ENCODE results near the gene DGKZ. TPM values are rescaled to one million over a fixed set of nuclear protein-coding genes. Genes with fewer than 3 reads are reported as not detected.
A peak's percentile ranks its signal among the peaks of the same experiment; 100 is the strongest.
"Not testable (repeated sequence)": the region's sequence is repeated elsewhere in the genome, so short reads cannot be mapped to it uniquely, and the experiment has no call there.

The DGKZ gene
- total RNA-seq (10 to 100 TPM; 85.8 to 87.2 TPM), polyA plus RNA-seq (87.4 TPM)

DNA sequence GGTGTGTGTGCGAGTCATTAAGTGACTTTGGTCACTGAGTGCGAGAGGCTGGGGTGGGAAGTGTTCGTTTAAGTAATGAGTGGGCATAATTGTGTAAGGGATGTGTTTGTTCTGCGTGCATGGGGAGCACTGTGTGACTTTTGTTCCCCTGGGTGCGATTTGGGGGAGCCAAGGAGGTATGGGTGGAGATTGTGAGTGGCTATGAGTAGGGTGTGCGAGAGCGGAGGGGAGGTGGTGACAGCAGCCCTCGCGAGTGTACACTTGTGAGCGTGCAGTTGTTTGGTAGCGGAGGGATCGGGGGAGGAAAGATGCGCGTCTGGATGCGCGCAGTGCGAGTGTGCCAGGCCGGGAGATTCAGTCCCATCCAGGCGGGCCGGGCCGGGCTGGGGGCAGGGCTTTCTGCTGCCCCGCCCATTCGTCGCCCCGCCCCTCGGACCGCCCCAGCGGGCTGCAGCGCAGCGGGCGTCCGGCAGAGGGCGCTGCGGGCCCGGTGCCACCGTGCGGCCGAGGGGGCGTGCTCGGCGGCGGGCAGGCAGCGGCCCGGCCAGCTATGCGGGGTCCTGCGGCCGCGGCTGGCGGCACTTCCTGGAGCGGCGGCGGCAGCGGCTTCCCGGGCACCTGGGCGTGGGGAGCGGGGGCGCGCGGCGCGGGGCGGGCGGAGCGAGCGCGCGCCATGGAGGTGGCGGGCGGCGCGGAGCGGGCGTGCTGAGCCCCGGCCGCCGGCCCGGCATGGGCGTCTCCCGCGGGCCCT is at the start of gene DGKZ:
Gene DGKZ, plus strand, starts transcription at position 578 of the 751 bp plus-strand sequence. CDS start 197 bp downstream, outside the sequence.
- peak within 1 kb of the TSS; percentile 95 for H3K4me3 ChIP-seq (ENCODE audit: low read length)
- DNase-seq = peak; percentile 87 to 97 (median 93)
- Mint-ChIP-seq H3K4me1 (peaks cover 62 to 78% (median 69%) of the 10 kb centered on the region in 3 donors), H3K9me3 (no peaks in the 10 kb centered on the region), H3K27me3 (peaks cover 0 to 3% of the 10 kb centered on the region in 2 donors), H3K27ac (peak within 1 kb of the TSS; percentile 70 to 98 (median 94)), H3K4me3 (peak within 1 kb of the TSS; percentile 89 to 98 (median 96)), H3K36me3 (peaks cover 0 to 18% (median 0%) of the 10 kb centered on the region in 3 donors)
- peak within 1 kb of the TSS; percentile 63 for H3K27ac ChIP-seq (ENCODE audit: low read depth, low read length)
- POLR2A ChIA-PET = interaction anchor here (1.8 to 5.6 kb wide), 2 partner anchors 16 to 104 kb away, joined by 7 to 32 read pairs; no protein-coding TSS in a partner anchor
- H3K9me3 ChIP-seq (ENCODE audit: low read length) = no peaks in the 10 kb centered on the region
- H3K36me3 ChIP-seq (ENCODE audit: insufficient read depth, low read length) = no peaks in the 10 kb centered on the region
- H3K27me3 ChIP-seq (ENCODE audit: insufficient read depth, low read length, poor library complexity, severe bottlenecking) = no peaks in the 10 kb centered on the region
- peaks cover 80% of the 10 kb centered on the region for H3K4me1 ChIP-seq (ENCODE audit: insufficient read depth, low read length)
- CTCF ChIA-PET = interaction anchor here (0.6 to 18.1 kb wide), 7 partner anchors 11 to 110 kb away, joined by 3 to 358 read pairs (median 8); no protein-coding TSS in a partner anchor

GRCh38 chr11:46298699-46299433 is 48.4 kb upstream of the DGKZ start:
- peaks cover 9% of the 10 kb centered on the region for H3K4me1 ChIP-seq (ENCODE audit: insufficient read depth, low read length)
- H3K36me3 Mint-ChIP-seq = no peaks in the 10 kb centered on the region
- H3K27me3 ChIP-seq (ENCODE audit: insufficient read depth, low read length, poor library complexity, severe bottlenecking) = peaks cover 3% of the 10 kb centered on the region
- H3K27me3 Mint-ChIP-seq = peaks cover 16 to 28% of the 10 kb centered on the region in 2 donors
- no peaks in the 10 kb centered on the region for H3K9me3 ChIP-seq (ENCODE audit: low read length)
- no peak overlapping the region for H3K4me3 Mint-ChIP-seq
- H3K4me1 Mint-ChIP-seq = peaks cover 6 to 12% (median 8%) of the 10 kb centered on the region in 3 donors
- ChIA-PET POLR2A (no interaction called here), CTCF (interaction anchor here (1.3 kb wide), 1 partner anchor 54 kb away, joined by 3 read pairs; no protein-coding TSS in a partner anchor)
- DNase-seq = no peak
- no peaks in the 10 kb centered on the region for H3K9me3 Mint-ChIP-seq
- peak overlapping the region in 1 of 8 donors; percentile 6 for H3K27ac Mint-ChIP-seq
- H3K4me3 ChIP-seq (ENCODE audit: low read length) = no peak overlapping the region
- H3K27ac ChIP-seq (ENCODE audit: low read depth, low read length) = no peak overlapping the region
- no peaks in the 10 kb centered on the region for H3K36me3 ChIP-seq (ENCODE audit: insufficient read depth, low read length)

DNA sequence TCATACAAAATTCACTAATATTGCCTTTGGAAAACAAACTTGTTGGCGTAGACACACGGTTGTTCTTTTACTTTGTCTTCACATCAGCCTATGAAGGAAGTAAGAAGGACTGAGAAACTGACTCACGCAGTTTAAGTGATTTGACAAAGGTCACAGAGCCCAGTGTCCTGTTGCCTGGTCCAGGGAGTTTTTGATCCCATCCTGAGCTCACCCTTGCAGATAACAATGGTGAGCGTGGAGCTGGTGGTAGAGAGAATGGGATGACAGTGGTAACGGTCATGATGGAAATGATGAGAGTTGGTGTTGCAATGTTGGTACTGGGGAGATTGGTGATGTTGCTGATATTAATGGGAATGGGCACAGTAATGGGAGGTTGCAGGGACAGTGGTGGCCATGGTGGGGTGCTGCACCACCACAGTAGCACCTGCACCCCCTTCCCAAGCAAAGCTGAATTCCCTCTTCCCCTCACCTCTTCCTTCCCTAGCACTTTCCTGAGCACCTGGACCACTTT is 47.8 kb upstream of the DGKZ start:
- Histone ChIP-seq H3K36me3 (ENCODE audit: insufficient read depth, low read length) (no peaks in the 10 kb centered on the region), H3K4me3 (ENCODE audit: low read length) (no peak overlapping the region), H3K27ac (ENCODE audit: low read depth, low read length) (no peak overlapping the region), H3K9me3 (ENCODE audit: low read length) (no peaks in the 10 kb centered on the region), H3K4me1 (ENCODE audit: insufficient read depth, low read length) (peaks cover 9% of the 10 kb centered on the region), H3K27me3 (ENCODE audit: insufficient read depth, low read length, poor library complexity, severe bottlenecking) (peaks cover 3% of the 10 kb centered on the region)
- Mint-ChIP-seq H3K4me1 (peaks cover 6 to 12% (median 8%) of the 10 kb centered on the region in 3 donors), H3K27me3 (peaks cover 16 to 28% of the 10 kb centered on the region in 2 donors), H3K27ac (no peak overlapping the region), H3K9me3 (no peaks in the 10 kb centered on the region), H3K36me3 (no peaks in the 10 kb centered on the region), H3K4me3 (no peak overlapping the region)
- DNase-seq = no peak
- ChIA-PET CTCF (interaction anchor here (0.9 to 1.3 kb wide), 2 partner anchors 10 to 53 kb away, joined by 3 read pairs; no protein-coding TSS in a partner anchor), POLR2A (no interaction called here)

DNA sequence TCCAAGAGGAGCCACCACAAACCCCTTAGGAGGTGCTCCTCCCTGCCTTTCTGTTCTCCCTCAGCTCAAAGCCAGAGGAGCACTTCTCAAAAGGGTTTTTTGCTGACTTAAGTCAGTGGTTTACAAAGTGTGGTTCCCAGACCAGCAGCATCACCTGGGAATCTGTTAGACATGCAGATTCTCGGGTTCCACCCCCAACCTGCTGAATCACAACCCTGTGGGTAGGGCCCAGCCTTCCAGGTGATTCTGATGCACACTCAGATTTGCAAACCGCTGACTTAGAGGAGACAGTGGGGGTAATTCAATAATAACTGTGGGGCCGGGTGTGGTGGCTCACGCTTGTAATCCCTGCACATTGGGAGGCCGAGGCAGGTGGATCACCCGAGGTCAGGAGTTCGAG is 47.0 kb upstream of the DGKZ start:
- Histone ChIP-seq H3K4me3 (ENCODE audit: low read length) (no peak overlapping the region), H3K27ac (ENCODE audit: low read depth, low read length) (no peak overlapping the region), H3K9me3 (ENCODE audit: low read length) (no peaks in the 10 kb centered on the region), H3K27me3 (ENCODE audit: insufficient read depth, low read length, poor library complexity, severe bottlenecking) (peaks cover 3% of the 10 kb centered on the region), H3K4me1 (ENCODE audit: insufficient read depth, low read length) (peaks cover 4% of the 10 kb centered on the region), H3K36me3 (ENCODE audit: insufficient read depth, low read length) (no peaks in the 10 kb centered on the region)
- Mint-ChIP-seq H3K27me3 (peaks cover 16 to 28% of the 10 kb centered on the region in 2 donors), H3K4me1 (peaks cover 6 to 8% (median 7%) of the 10 kb centered on the region in 3 donors), H3K36me3 (no peaks in the 10 kb centered on the region), H3K27ac (peak overlapping the region in 1 of 8 donors; percentile 47), H3K9me3 (no peaks in the 10 kb centered on the region), H3K4me3 (no peak overlapping the region)
- ChIA-PET CTCF (interaction anchor here (0.9 kb wide), 1 partner anchor 9 kb away, joined by 3 read pairs; no protein-coding TSS in a partner anchor), POLR2A (no interaction called here)
- no peak for DNase-seq

DNA sequence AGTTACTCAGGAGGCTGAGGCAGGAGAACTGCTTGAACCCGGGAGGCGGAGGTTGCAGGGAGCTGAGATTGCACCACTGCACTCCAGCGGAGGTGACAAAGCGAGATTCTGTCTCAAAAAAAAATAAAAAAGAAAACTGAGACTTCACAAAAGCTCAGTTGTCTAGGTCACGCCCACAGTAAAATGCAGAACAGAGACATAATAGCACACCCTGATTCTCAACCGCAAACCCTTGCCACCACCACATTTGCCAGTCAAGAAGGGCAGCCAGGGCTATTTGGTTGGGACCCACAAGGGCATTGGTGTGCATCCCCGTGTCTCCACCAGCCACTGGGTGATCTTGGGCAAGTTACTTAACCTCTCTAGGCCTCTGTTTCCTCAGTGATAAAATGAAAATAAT is 44.4 kb upstream of the DGKZ start:
- Mint-ChIP-seq H3K36me3 (no peaks in the 10 kb centered on the region), H3K9me3 (no peaks in the 10 kb centered on the region), H3K27ac (no peak overlapping the region), H3K4me1 (no peaks in the 10 kb centered on the region), H3K4me3 (no peak overlapping the region), H3K27me3 (peaks cover 8 to 16% of the 10 kb centered on the region in 2 donors)
- Histone ChIP-seq H3K27me3 (ENCODE audit: insufficient read depth, low read length, poor library complexity, severe bottlenecking) (no peaks in the 10 kb centered on the region), H3K9me3 (ENCODE audit: low read length) (no peaks in the 10 kb centered on the region), H3K36me3 (ENCODE audit: insufficient read depth, low read length) (no peaks in the 10 kb centered on the region), H3K4me1 (ENCODE audit: insufficient read depth, low read length) (no peaks in the 10 kb centered on the region), H3K27ac (ENCODE audit: low read depth, low read length) (no peak overlapping the region), H3K4me3 (ENCODE audit: low read length) (no peak overlapping the region)
- DNase-seq = no peak
- ChIA-PET POLR2A (no interaction called here), CTCF (no interaction called here)

- H3K9me3 Mint-ChIP-seq; H3K36me3 Mint-ChIP-seq; H3K36me3 ChIP-seq (ENCODE audit: insufficient read depth, low read length); H3K9me3 ChIP-seq (ENCODE audit: low read length); H3K27ac ChIP-seq (ENCODE audit: low read depth, low read length); H3K4me1 ChIP-seq (ENCODE audit: insufficient read depth, low read length); H3K27ac Mint-ChIP-seq; H3K4me3 ChIP-seq (ENCODE audit: low read length); H3K4me1 Mint-ChIP-seq; POLR2A ChIA-PET; H3K4me3 Mint-ChIP-seq; DNase-seq; H3K27me3 ChIP-seq (ENCODE audit: insufficient read depth, low read length, poor library complexity, severe bottlenecking): not testable (repeated sequence)
- H3K27me3 Mint-ChIP-seq = peaks cover 4 to 12% of the 10 kb centered on the region in 2 donors
- CTCF ChIA-PET = interaction anchor here (1.0 to 1.2 kb wide), 2 partner anchors 9 kb away, joined by 3 read pairs; no protein-coding TSS in a partner anchor
These were observed 43.2 kb upstream of the DGKZ start for GRCh38 chr11:46304036-46304435.

DNA sequence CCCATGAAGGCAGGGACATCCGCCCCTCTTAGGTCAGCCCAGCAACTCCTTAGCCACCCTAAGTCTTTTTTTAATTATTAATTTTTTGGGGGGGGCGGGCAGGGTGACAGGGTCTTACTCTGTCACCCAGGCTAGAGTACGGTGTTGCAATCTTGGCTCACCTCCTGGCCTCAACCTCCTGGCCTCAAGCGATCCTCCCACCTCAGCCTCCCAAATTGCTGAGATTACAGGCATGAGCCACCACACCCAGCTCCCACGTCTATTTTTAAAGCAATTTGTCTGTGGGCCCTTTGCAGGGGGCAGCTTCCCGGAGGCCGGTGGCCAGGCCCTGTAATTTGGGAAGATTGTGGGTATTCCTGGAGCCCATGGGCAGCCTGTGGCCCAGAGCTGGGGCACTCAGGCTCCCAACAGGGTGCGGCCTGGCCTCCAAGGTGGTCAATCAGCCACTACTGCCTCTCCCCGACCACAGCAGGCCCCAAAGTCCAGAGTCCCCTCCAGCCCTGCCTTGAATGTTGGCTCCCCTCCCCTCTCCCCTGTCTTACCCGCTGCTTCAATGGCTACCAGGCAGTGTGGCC is 42.6 kb upstream of the DGKZ start:
- Histone ChIP-seq H3K36me3 (ENCODE audit: insufficient read depth, low read length) (no peaks in the 10 kb centered on the region), H3K4me3 (ENCODE audit: low read length) (no peak overlapping the region), H3K27ac (ENCODE audit: low read depth, low read length) (no peak overlapping the region), H3K9me3 (ENCODE audit: low read length) (no peaks in the 10 kb centered on the region), H3K27me3 (ENCODE audit: insufficient read depth, low read length, poor library complexity, severe bottlenecking) (no peaks in the 10 kb centered on the region), H3K4me1 (ENCODE audit: insufficient read depth, low read length) (peaks cover 4% of the 10 kb centered on the region)
- POLR2A ChIA-PET = no interaction called here
- Mint-ChIP-seq H3K27ac (no peak overlapping the region), H3K36me3 (no peaks in the 10 kb centered on the region), H3K4me3 (no peak overlapping the region), H3K4me1 (peaks cover 0 to 5% (median 5%) of the 10 kb centered on the region in 3 donors), H3K27me3 (peaks cover 5 to 6% of the 10 kb centered on the region in 2 donors), H3K9me3 (no peaks in the 10 kb centered on the region)
- no peak for DNase-seq
- CTCF ChIA-PET = interaction anchor here (1.0 to 1.2 kb wide), 2 partner anchors 8 to 10 kb away, joined by 3 read pairs; no protein-coding TSS in a partner anchor
